Central memory CD4-positive, alpha-beta T cell (primary cell): Measurements from ENCODE around the gene CHRND.

ENCODE experiments used
- DNase-seq: peaks from one replicate; pipeline ENCODE4 v3.0.0; 2022
- total RNA-seq, 3 experiments: gene quantifications; one replicate each; lab custom pipeline; 2026; lab: John Stamatoyannopoulos, UW

The CHRND gene
- total RNA-seq = 0 reads per million in 3 experiments

GRCh38 chr2:232525791-232526371, at the start of gene CHRND:
TSS of gene CHRND (plus strand) at chr2:232526160. CDS start at chr2:232526216, 56 bp downstream.
- DNase-seq = no peak

- DNase-seq = no peak
Observed at GRCh38 chr2:232476791-232477190, 49.2 kb upstream of the CHRND start.

- no peak for DNase-seq
Observed at GRCh38 chr2:232477751-232478510, 48.0 kb upstream of the CHRND start.

- no peak for DNase-seq
Observed at GRCh38 chr2:232478571-232479340, 47.2 kb upstream of the CHRND start.

- DNase-seq = no peak
Observed at GRCh38 chr2:232479341-232480200, 46.4 kb upstream of the CHRND start.

GRCh38 chr2:232480201-232481190, 45.5 kb upstream of the CHRND start:
- DNase-seq = no peak

- DNase-seq = no peak
Observed at GRCh38 chr2:232481322-232482140, 44.4 kb upstream of the CHRND start.

- DNase-seq = no peak
Observed at GRCh38 chr2:232482301-232483238, 43.4 kb upstream of the CHRND start.

- DNase-seq = no peak
Observed at GRCh38 chr2:232483311-232483922, 42.5 kb upstream of the CHRND start.

GRCh38 chr2:232483923-232484627, 41.9 kb upstream of the CHRND start:
- no peak for DNase-seq

GRCh38 chr2:232484628-232485347, 41.2 kb upstream of the CHRND start:
- DNase-seq = no peak

- no peak for DNase-seq
Observed at GRCh38 chr2:232485348-232485756, 40.6 kb upstream of the CHRND start.

GRCh38 chr2:232485757-232486557, 40.0 kb upstream of the CHRND start:
- DNase-seq = no peak

- DNase-seq = no peak
Observed at GRCh38 chr2:232486558-232487384, 39.2 kb upstream of the CHRND start.

- DNase-seq = no peak
Observed at GRCh38 chr2:232487385-232488096, 38.4 kb upstream of the CHRND start, which contains the start of gene ECEL1. TSS of gene ECEL1 (minus strand) at chr2:232487834. CDS start at chr2:232486653, 1,181 bp downstream.
